Nephron progenitor cell (in vitro differentiated cells): ENCODE data around the gene CCDC89.
A peak's percentile ranks its signal among the peaks of the same experiment; 100 is the strongest.

ENCODE experiments used
- DNase-seq: peaks from one replicate; pipeline ENCODE4 v3.0.0; 2021
- H3K27ac Mint-ChIP-seq: 2 replicates; pipeline ENCODE4 v1.8.0; 2021; ENCODE audit warnings: mild to moderate bottlenecking, moderate library complexity, mixed read lengths
- H3K27me3 Mint-ChIP-seq: 2 replicates; pipeline ENCODE4 v1.8.0; 2021; ENCODE audit warnings: mild to moderate bottlenecking, low read depth, mixed read lengths; ENCODE audit not compliant: poor library complexity
- H3K36me3 Mint-ChIP-seq: 2 replicates; pipeline ENCODE4 v1.8.0; 2021; ENCODE audit warnings: low read depth, mixed read lengths
- H3K4me1 Mint-ChIP-seq: 2 replicates; pipeline ENCODE4 v1.8.0; 2021; ENCODE audit warnings: mixed read lengths
- H3K4me3 Mint-ChIP-seq: 2 replicates; pipeline ENCODE4 v1.8.0; 2021; ENCODE audit warnings: mild to moderate bottlenecking, moderate library complexity, mixed read lengths
- H3K9me3 Mint-ChIP-seq: 2 replicates; pipeline ENCODE4 v1.8.0; 2021; ENCODE audit warnings: mild to moderate bottlenecking, moderate library complexity, mixed read lengths
- CTCF ChIP-seq: fragments of 200-600 bp; sonication (generic); IDR thresholded peaks from 2 replicates; pipeline ENCODE4 v1.5.0; 2021; ENCODE audit warnings: antibody characterized with exemption

Gene CCDC89

GRCh38 chr11:85723088-85723487, 37.1 kb upstream of the CCDC89 start:
- H3K27ac Mint-ChIP-seq, result no peak overlapping the region

GRCh38 chr11:85721191-85721590, 35.2 kb upstream of the CCDC89 start:
- Mint-ChIP-seq H3K27ac (no peak overlapping the region), H3K27me3 (peaks cover 16% of the 10 kb centered on the region), H3K4me1 (peaks cover 46% of the 10 kb centered on the region), H3K36me3 (peaks cover 6% of the 10 kb centered on the region), H3K9me3 (peaks cover 9% of the 10 kb centered on the region), H3K4me3 (no peak overlapping the region)
- DNase-seq, result no peak
- no peak for TF ChIP-seq CTCF

More at GRCh38 chr11:85723088-85723487, 37.1 kb upstream of the CCDC89 start:
- Mint-ChIP-seq H3K36me3 (peaks cover 8% of the 10 kb centered on the region), H3K9me3 (peaks cover 10% of the 10 kb centered on the region), H3K4me1 (peaks cover 46% of the 10 kb centered on the region), H3K27me3 (peaks cover 18% of the 10 kb centered on the region), H3K4me3 (no peak overlapping the region)
- DNase-seq, result no peak
- TF ChIP-seq CTCF, result no peak

- DNase-seq, result peak; percentile 21
- Mint-ChIP-seq H3K9me3 (no peaks in the 10 kb centered on the region), H3K27me3 (peaks cover 11% of the 10 kb centered on the region), H3K27ac (peak overlapping the region; percentile 64), H3K4me1 (peaks cover 48% of the 10 kb centered on the region), H3K36me3 (no peaks in the 10 kb centered on the region), H3K4me3 (peak overlapping the region; percentile 69)
- no peak for TF ChIP-seq CTCF
Observed at GRCh38 chr11:85718991-85719807, 33.2 kb upstream of the CCDC89 start.

GRCh38 chr11:85718126-85718943, 32.3 kb upstream of the CCDC89 start:
- no peak for TF ChIP-seq CTCF
- no peaks in the 10 kb centered on the region for H3K9me3 Mint-ChIP-seq
- H3K27me3 Mint-ChIP-seq, result peaks cover 9% of the 10 kb centered on the region
- H3K4me3 Mint-ChIP-seq, result peak overlapping the region; percentile 69
- H3K27ac Mint-ChIP-seq, result peak overlapping the region; percentile 64
- peaks cover 53% of the 10 kb centered on the region for H3K4me1 Mint-ChIP-seq
- H3K36me3 Mint-ChIP-seq, result no peaks in the 10 kb centered on the region
- DNase-seq, result no peak

- TF ChIP-seq CTCF, result no peak
- Mint-ChIP-seq H3K4me3 (no peak overlapping the region), H3K27me3 (peaks cover 4% of the 10 kb centered on the region), H3K27ac (no peak overlapping the region), H3K36me3 (no peaks in the 10 kb centered on the region), H3K4me1 (peaks cover 48% of the 10 kb centered on the region), H3K9me3 (no peaks in the 10 kb centered on the region)
- no peak for DNase-seq
Observed at GRCh38 chr11:85717429-85717828, 31.4 kb upstream of the CCDC89 start.
